Subcutaneous abdominal adipose tissue (tissue), 5 donors: Measurements from ENCODE around the gene DIP2B.
A peak's percentile ranks its signal among the peaks of the same experiment; 100 is the strongest.
"Not testable (repeated sequence)": the region's sequence is repeated elsewhere in the genome, so short reads cannot be mapped to it uniquely, and the experiment has no call there.

Experiments used
- H3K27ac ChIP-seq: one replicate; pipeline ENCODE4 v1.7.0; 2013; ENCODE audit warnings: low read depth, mild to moderate bottlenecking, inconsistent platforms, low read length, moderate library complexity
- H3K27me3 ChIP-seq, 5 donors: one replicate each; pipeline ENCODE4 v1.7.0; 2013; ENCODE audit warnings: low read length in 5 of 5, inconsistent platforms in 1 of 5; ENCODE audit not compliant: control insufficient read depth in 5 of 5, insufficient read depth in 4 of 5
- H3K36me3 ChIP-seq, 5 donors: one replicate each; pipeline ENCODE4 v1.7.0; 2013; ENCODE audit warnings: low read length in 5 of 5; ENCODE audit not compliant: control insufficient read depth in 5 of 5, insufficient read depth in 5 of 5
- H3K4me1 ChIP-seq, 5 donors: one replicate each; pipeline ENCODE4 v1.7.0; 2013; ENCODE audit warnings: low read length in 5 of 5, mild to moderate bottlenecking in 3 of 5, moderate library complexity in 1 of 5; ENCODE audit not compliant: control insufficient read depth in 5 of 5, insufficient read depth in 5 of 5
- H3K4me3 ChIP-seq, 5 donors: one replicate each; pipeline ENCODE4 v1.7.0; 2013; ENCODE audit warnings: low read length in 5 of 5, low read depth in 1 of 5
- H3K9ac ChIP-seq, 5 donors: one replicate each; pipeline ENCODE4 v1.7.0; 2013; ENCODE audit warnings: low read length in 5 of 5, mild to moderate bottlenecking in 4 of 5, moderate library complexity in 3 of 5
- H3K9me3 ChIP-seq, 5 donors: one replicate each; pipeline ENCODE4 v1.7.0; 2013; ENCODE audit warnings: low read length in 5 of 5; ENCODE audit not compliant: control insufficient read depth in 5 of 5
- donor health status: healthy.
- donor health status: healthy.
- donor health status: healthy.
- donor health status: healthy.
- donor health status: healthy.

DIP2B gene

DNA sequence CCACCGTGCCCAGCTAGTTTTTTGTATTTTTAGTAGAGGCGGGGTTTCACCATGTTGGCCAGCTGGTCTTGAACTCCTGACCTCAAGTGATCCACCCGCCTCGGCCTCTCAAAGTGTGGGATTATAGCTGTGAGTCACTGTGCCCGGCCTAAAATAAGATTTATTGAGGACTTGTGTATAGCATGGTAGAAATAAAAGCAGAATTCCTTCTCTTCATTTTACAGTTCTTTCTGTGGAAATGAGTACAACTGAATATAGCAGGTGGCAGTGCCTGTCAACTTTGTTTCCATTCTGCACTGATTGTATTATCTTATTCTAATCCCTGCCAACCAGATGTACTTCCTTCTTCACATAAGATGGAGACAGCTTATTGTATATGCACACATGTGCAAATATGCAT, 41.0 kb downstream of the DIP2B start:
- Histone ChIP-seq H3K9ac (no peak overlapping the region), H3K9me3 (no peaks in the 10 kb centered on the region), H3K36me3 (no peaks in the 10 kb centered on the region), H3K27me3 (no peaks in the 10 kb centered on the region), H3K4me1 (peaks cover 2 to 4% (median 4%) of the 10 kb centered on the region in 5 donors), H3K4me3 (no peak overlapping the region), H3K27ac (no peak overlapping the region)

GRCh38 chr12:50546441-50547318, 41.9 kb downstream of the DIP2B start:
- H3K4me3 ChIP-seq: no peak overlapping the region
- H3K36me3 ChIP-seq: no peaks in the 10 kb centered on the region
- no peaks in the 10 kb centered on the region for H3K9me3 ChIP-seq
- H3K27me3 ChIP-seq: no peaks in the 10 kb centered on the region
- H3K27ac ChIP-seq: no peak overlapping the region
- peaks cover 2 to 5% (median 4%) of the 10 kb centered on the region in 5 donors for H3K4me1 ChIP-seq
- H3K9ac ChIP-seq: no peak overlapping the region

- no peak overlapping the region for H3K4me3 ChIP-seq
- H3K4me1 ChIP-seq: peaks cover 2 to 5% (median 4%) of the 10 kb centered on the region in 5 donors
- H3K27ac ChIP-seq: no peak overlapping the region
Measured at GRCh38 chr12:50547742-50548141, 43.0 kb downstream of the DIP2B start.

DNA sequence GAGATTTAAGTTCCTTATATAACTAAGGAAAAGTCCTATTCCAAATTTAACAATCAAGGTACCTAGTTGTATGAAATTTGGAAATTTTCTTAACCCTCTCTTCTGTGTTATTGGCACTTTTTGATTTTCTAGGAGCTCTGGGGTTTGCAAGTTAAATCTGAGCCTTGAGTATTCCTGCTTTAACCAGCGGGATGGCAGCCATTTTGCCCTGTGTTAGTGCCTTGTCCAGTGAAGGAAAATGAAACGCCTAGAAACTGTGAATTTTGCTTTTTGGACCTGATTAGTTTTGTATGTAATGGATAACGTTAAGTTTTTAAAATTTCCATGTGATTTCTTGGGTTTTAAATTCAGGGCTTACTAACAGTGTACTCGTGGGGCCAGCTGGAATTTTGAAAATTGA, 45.1 kb downstream of the DIP2B start:
- Histone ChIP-seq H3K36me3 (no peaks in the 10 kb centered on the region), H3K9me3 (no peaks in the 10 kb centered on the region), H3K4me3 (no peak overlapping the region), H3K27ac (peak overlapping the region; percentile 31), H3K4me1 (peaks cover 2 to 5% (median 4%) of the 10 kb centered on the region in 5 donors), H3K27me3 (no peaks in the 10 kb centered on the region), H3K9ac (no peak overlapping the region)

More at GRCh38 chr12:50547742-50548141, 43.0 kb downstream of the DIP2B start:
- no peaks in the 10 kb centered on the region for H3K36me3 ChIP-seq
- H3K9me3 ChIP-seq: no peaks in the 10 kb centered on the region
- no peak overlapping the region for H3K9ac ChIP-seq
- no peaks in the 10 kb centered on the region for H3K27me3 ChIP-seq

- Histone ChIP-seq H3K9me3 (no peaks in the 10 kb centered on the region), H3K27me3 (no peaks in the 10 kb centered on the region), H3K4me3 (no peak overlapping the region), H3K4me1 (peaks cover 2 to 5% (median 4%) of the 10 kb centered on the region in 5 donors), H3K9ac (no peak overlapping the region), H3K36me3 (no peaks in the 10 kb centered on the region), H3K27ac (peak overlapping the region; percentile 31)
Measured at GRCh38 chr12:50550530-50551223, 45.9 kb downstream of the DIP2B start.

DNA sequence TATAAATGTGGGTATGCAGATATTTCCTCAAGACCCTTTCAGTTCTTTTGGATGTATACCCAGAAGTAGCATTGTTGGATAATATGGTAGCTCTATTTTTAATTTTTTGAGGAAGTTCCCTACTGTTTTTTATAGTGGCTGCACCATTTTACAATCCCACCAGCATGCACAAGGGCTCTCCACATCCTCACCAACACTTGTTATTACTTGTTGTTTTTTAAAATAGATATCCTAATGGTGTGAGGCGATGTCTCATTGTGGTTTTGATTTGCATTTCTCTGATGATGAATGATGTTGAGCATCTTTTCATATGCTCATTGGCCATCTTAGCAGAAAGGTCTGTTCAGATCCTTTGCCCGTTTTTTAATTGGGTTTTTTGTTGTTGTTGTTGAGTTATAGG, 47.1 kb downstream of the DIP2B start:
- Histone ChIP-seq H3K27ac (no peak overlapping the region), H3K4me1 (peaks cover 2 to 5% (median 4%) of the 10 kb centered on the region in 5 donors), H3K27me3 (no peaks in the 10 kb centered on the region), H3K4me3 (no peak overlapping the region), H3K9ac (no peak overlapping the region), H3K36me3 (no peaks in the 10 kb centered on the region), H3K9me3 (no peaks in the 10 kb centered on the region)

GRCh38 chr12:50554651-50555050, 49.9 kb downstream of the DIP2B start:
- peaks cover 0 to 5% (median 2%) of the 10 kb centered on the region in 5 donors for H3K4me1 ChIP-seq
- H3K9me3 ChIP-seq: no peaks in the 10 kb centered on the region
- no peak overlapping the region for H3K27ac ChIP-seq
- no peak overlapping the region for H3K4me3 ChIP-seq
- no peaks in the 10 kb centered on the region for H3K27me3 ChIP-seq
- H3K9ac ChIP-seq: no peak overlapping the region
- no peaks in the 10 kb centered on the region for H3K36me3 ChIP-seq

DNA sequence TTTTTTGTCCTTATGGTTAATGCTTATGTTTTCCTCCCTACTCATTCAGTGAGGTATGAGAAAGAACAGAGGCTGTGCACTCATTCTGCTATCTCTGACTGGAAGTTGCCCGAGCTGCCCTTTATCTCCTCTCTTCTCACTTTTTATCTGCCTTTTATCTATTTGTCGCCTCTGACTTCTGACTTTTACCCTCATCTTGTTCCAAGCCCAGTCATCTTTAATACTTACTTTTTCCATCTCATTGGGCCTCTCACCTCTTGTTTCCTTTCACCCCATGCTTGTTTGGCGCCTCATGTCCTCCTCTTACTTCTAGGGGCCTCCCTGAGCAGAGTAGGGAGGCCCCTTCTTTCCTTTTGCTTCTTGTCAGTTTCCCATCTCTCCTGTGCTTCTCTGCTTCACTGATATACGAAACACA, 50.7 kb downstream of the DIP2B start:
- Histone ChIP-seq H3K4me1 (peaks cover 0 to 4% (median 1%) of the 10 kb centered on the region in 5 donors), H3K36me3 (no peaks in the 10 kb centered on the region), H3K27ac (no peak overlapping the region), H3K9ac (no peak overlapping the region), H3K27me3 (no peaks in the 10 kb centered on the region), H3K9me3 (no peaks in the 10 kb centered on the region), H3K4me3 (no peak overlapping the region)

DNA sequence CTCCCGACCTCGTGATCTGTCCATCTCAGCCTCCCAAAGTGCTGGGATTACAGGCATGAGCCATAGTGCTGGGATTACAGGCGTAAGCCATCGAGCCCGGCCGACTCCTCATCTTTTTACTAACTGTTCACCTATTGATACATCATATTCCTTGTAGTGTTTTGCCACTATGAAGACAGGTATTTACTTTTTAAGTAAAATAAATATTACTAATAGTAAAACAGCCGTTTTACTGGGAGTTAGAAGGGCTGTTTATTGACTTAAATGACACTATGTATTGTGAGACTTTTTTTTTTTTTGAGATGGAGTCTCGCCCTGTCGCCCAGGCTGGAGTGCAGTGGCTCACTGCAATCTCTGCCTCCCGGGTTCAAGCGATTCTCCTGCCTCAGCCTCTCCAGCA, 51.5 kb downstream of the DIP2B start:
- no peaks in the 10 kb centered on the region for H3K36me3 ChIP-seq
- no peak overlapping the region for H3K4me3 ChIP-seq
- H3K27me3 ChIP-seq: no peaks in the 10 kb centered on the region
- H3K9ac ChIP-seq: no peak overlapping the region
- no peaks in the 10 kb centered on the region for H3K4me1 ChIP-seq
- no peaks in the 10 kb centered on the region for H3K9me3 ChIP-seq
- no peak overlapping the region for H3K27ac ChIP-seq

DNA sequence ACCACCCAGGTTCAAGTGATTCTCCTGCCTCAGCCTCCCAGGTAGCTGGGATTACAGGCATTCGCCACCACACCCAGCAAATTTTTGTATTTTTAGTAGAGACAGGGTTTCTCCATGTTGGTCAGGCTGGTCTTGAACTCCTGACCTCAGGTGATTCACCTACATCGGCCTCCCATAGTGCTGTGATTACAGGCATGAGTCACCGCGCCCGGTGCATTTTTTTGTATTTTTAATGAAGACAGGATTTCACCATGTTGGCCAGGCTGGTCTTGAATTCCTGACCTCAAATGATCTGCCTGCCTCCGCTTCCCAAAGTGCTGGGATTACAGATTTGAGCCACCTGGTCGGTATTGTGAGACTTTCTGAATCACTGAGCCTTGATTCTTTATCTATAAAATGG, 52.0 kb downstream of the DIP2B start:
- H3K4me1 ChIP-seq, H3K27me3 ChIP-seq, H3K27ac ChIP-seq, H3K4me3 ChIP-seq, H3K36me3 ChIP-seq, H3K9ac ChIP-seq, H3K9me3 ChIP-seq: not testable (repeated sequence)
